DMS53 treated with DMSO at 0.1 percent for 48 hours (cell line): ENCODE data around the gene ALG6.

ENCODE experiments used
- DNase-seq: peaks from one replicate; lab custom pipeline; 2025; ENCODE audit not compliant: unreplicated experiment; lab: John Stamatoyannopoulos, UW

ALG6 gene

DNA sequence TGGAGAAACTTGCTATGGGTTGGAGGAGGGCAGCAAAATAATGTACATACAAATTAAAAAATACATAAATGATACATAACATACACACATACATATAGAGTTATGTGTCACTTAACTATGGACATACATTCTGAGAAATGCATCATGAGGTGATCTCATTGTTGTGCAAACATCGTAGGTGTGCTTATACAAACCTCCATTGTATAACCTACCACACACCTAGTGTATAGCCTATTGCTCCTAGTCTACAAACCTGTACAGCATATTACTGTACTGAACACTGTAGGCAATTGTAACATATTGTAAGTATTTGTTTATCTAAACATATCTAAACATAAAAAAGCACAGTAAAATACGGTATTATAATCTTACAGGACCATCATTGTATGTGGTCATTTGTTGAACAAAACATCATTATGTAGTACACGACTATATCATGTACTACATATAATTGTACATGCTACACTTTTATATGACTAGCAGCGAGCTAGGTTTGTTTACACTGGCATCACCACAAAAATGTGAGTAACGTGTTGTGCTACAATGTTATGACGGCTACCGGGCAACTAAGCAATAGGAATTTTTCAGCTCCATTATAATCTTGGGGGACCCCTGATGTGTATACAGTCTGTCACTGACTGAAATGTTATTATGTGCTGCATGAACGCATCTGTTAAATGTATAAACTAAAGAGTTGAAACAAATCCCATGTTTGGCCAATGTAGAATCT, 120.1 kb downstream of the ALG6 start:
- DNase-seq, result peak; percentile 50
